ENCODE data around the gene MLF2. TPM values are rescaled to one million over a fixed set of nuclear protein-coding genes. Genes with fewer than 3 reads are reported as not detected.

MLF2 gene
- total and polyA plus RNA-seq, 2 of the 13 experiments (the other 11 are each of a cell fraction or from before 2014, with no cell fraction given), result 88.1 to 167 TPM

DNA sequence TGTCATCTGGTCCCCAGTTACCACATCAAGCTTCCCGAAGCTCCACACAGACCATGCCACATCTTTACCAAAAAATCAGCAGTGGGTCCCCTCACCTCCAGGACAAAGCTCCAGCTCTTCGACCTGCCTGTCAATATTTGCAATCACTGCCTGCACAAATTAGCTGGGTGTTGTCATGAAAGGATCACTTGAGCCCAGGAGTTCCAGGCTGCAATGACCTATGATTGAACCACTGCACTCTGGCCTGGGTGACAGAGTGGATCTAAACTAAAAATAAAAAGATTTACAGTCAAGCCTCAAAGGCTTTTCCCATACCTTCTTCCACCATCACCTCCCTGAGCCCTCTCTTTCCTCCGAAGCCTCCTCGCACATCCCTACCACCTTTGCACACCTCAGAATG lies 43.6 kb upstream of the MLF2 start (continued):
- TF ChIP-seq SCMH1 (CRISPR knock-in tag; IDR thresholded peaks at IDR 0.05; ENCODE audit: borderline replicate concordance) (no peak), NCOA1 (CRISPR knock-in tag; IDR thresholded peaks at IDR 0.05) (no peak), ZNF546 (CRISPR knock-in tag; conservative IDR thresholded peaks at IDR 0.05) (no peak), HNF4A (CRISPR knock-in tag; IDR thresholded peaks at IDR 0.05) (peak; percentile 50; the same call in 1 of the 2 replicates), MAZ (IDR thresholded peaks at IDR 0.05; ENCODE audit: borderline replicate concordance, low read depth, low read length) (no peak), MAZ (CRISPR knock-in tag; IDR thresholded peaks at IDR 0.05; ENCODE audit: low read depth) (no peak), TBL1XR1 (IDR thresholded peaks at IDR 0.05; ENCODE audit: borderline replicate concordance, low read length, partially characterized antibody) (no peak), ZNF615 (CRISPR knock-in tag; IDR thresholded peaks at IDR 0.05; ENCODE audit: borderline replicate concordance) (no peak), TBP (CRISPR knock-in tag; IDR thresholded peaks at IDR 0.05) (no peak), HNF4G (IDR thresholded peaks at IDR 0.05; ENCODE audit: borderline replicate concordance, low read depth, low read length) (0 out of 2 replicates have a peak, but pooled peaks have one; percentile 4), HNF4G (CRISPR knock-in tag; IDR thresholded peaks at IDR 0.05; ENCODE audit: borderline replicate concordance, low read depth) (no peak), NR2F6 (IDR thresholded peaks at IDR 0.05) (no peak), NR2F6 (CRISPR knock-in tag; IDR thresholded peaks at IDR 0.05) (peak; percentile 39; the same call in 1 of the 2 replicates), ZNF672 (CRISPR knock-in tag; IDR thresholded peaks at IDR 0.05) (no peak), NFKBIZ (CRISPR knock-in tag; IDR thresholded peaks at IDR 0.05) (no peak), RARG (CRISPR knock-in tag; IDR thresholded peaks at IDR 0.05; ENCODE audit: low read depth) (no peak), ZNF678 (CRISPR knock-in tag; IDR thresholded peaks at IDR 0.05) (no peak), RXRB (CRISPR knock-in tag; IDR thresholded peaks at IDR 0.05; ENCODE audit: borderline replicate concordance) (no peak; the same call in 1 of the 2 replicates), NFE2 (CRISPR knock-in tag; IDR thresholded peaks at IDR 0.05) (no peak)
- TF ChIP-seq, protein P1, sequence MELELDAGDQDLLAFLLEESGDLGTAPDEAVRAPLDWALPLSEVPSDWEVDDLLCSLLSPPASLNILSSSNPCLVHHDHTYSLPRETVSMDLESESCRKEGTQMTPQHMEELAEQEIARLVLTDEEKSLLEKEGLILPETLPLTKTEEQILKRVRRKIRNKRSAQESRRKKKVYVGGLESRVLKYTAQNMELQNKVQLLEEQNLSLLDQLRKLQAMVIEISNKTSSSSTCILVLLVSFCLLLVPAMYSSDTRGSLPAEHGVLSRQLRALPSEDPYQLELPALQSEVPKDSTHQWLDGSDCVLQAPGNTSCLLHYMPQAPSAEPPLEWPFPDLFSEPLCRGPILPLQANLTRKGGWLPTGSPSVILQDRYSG (CRISPR knock-in tag; IDR thresholded peaks at IDR 0.05), result no peak
- TF ChIP-seq, protein P2, sequence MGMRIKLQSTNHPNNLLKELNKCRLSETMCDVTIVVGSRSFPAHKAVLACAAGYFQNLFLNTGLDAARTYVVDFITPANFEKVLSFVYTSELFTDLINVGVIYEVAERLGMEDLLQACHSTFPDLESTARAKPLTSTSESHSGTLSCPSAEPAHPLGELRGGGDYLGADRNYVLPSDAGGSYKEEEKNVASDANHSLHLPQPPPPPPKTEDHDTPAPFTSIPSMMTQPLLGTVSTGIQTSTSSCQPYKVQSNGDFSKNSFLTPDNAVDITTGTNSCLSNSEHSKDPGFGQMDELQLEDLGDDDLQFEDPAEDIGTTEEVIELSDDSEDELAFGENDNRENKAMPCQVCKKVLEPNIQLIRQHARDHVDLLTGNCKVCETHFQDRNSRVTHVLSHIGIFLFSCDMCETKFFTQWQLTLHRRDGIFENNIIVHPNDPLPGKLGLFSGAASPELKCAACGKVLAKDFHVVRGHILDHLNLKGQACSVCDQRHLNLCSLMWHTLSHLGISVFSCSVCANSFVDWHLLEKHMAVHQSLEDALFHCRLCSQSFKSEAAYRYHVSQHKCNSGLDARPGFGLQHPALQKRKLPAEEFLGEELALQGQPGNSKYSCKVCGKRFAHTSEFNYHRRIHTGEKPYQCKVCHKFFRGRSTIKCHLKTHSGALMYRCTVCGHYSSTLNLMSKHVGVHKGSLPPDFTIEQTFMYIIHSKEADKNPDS (CRISPR knock-in tag; IDR thresholded peaks at IDR 0.05), result no peak
- TF ChIP-seq, protein P3, sequence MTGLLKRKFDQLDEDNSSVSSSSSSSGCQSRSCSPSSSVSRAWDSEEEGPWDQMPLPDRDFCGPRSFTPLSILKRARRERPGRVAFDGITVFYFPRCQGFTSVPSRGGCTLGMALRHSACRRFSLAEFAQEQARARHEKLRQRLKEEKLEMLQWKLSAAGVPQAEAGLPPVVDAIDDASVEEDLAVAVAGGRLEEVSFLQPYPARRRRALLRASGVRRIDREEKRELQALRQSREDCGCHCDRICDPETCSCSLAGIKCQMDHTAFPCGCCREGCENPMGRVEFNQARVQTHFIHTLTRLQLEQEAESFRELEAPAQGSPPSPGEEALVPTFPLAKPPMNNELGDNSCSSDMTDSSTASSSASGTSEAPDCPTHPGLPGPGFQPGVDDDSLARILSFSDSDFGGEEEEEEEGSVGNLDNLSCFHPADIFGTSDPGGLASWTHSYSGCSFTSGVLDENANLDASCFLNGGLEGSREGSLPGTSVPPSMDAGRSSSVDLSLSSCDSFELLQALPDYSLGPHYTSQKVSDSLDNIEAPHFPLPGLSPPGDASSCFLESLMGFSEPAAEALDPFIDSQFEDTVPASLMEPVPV (CRISPR knock-in tag; IDR thresholded peaks at IDR 0.05), result no peak
- TF ChIP-seq, protein P4, sequence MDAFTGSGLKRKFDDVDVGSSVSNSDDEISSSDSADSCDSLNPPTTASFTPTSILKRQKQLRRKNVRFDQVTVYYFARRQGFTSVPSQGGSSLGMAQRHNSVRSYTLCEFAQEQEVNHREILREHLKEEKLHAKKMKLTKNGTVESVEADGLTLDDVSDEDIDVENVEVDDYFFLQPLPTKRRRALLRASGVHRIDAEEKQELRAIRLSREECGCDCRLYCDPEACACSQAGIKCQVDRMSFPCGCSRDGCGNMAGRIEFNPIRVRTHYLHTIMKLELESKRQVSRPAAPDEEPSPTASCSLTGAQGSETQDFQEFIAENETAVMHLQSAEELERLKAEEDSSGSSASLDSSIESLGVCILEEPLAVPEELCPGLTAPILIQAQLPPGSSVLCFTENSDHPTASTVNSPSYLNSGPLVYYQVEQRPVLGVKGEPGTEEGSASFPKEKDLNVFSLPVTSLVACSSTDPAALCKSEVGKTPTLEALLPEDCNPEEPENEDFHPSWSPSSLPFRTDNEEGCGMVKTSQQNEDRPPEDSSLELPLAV (CRISPR knock-in tag; conservative IDR thresholded peaks at IDR 0.05; ENCODE audit: low read depth), result no peak
- TF ChIP-seq, protein P5, sequence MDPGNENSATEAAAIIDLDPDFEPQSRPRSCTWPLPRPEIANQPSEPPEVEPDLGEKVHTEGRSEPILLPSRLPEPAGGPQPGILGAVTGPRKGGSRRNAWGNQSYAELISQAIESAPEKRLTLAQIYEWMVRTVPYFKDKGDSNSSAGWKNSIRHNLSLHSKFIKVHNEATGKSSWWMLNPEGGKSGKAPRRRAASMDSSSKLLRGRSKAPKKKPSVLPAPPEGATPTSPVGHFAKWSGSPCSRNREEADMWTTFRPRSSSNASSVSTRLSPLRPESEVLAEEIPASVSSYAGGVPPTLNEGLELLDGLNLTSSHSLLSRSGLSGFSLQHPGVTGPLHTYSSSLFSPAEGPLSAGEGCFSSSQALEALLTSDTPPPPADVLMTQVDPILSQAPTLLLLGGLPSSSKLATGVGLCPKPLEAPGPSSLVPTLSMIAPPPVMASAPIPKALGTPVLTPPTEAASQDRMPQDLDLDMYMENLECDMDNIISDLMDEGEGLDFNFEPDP (CRISPR knock-in tag; conservative IDR thresholded peaks at IDR 0.05), result no peak
- TF ChIP-seq, protein P6, sequence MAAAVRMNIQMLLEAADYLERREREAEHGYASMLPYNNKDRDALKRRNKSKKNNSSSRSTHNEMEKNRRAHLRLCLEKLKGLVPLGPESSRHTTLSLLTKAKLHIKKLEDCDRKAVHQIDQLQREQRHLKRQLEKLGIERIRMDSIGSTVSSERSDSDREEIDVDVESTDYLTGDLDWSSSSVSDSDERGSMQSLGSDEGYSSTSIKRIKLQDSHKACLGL (CRISPR knock-in tag; IDR thresholded peaks at IDR 0.05), result no peak
